Measurements from ENCODE around the gene CACNB2.

- no peak for TF ChIP-seq TAF1 (IDR thresholded peaks at IDR 0.05; ENCODE audit: low read depth, low read length)
- no peak for TF ChIP-seq POLR2AphosphoS5 (IDR thresholded peaks at IDR 0.05; ENCODE audit: low read depth, low read length)
- no peak for TF ChIP-seq POLR2A (IDR thresholded peaks at IDR 0.05; ENCODE audit: low read depth, low read length)
These were observed 442.6 kb downstream of the CACNB2 start for GRCh38 chr10:18582803-18583202.
